Right kidney (tissue), 9 donors: ENCODE measurements around the gene KRT33B.
"Not testable (repeated sequence)": the region's sequence is repeated elsewhere in the genome, so short reads cannot be mapped to it uniquely, and the experiment has no call there.

Source experiments
- DNase-seq: peaks from one replicate; pipeline ENCODE4 v3.0.0-alpha.2; 2016
- long read RNA-seq, 8 donors: transcript quantifications; one replicate each; lab custom pipeline, GENCODE V29; 2026

KRT33B gene
- long read RNA-seq, donor 1 = 0 reads
- long read RNA-seq, donor 2 = 0 reads
- long read RNA-seq, donor 3 = 0 reads
- long read RNA-seq, donor 4 = 0 reads
- long read RNA-seq, donor 5 = 0 reads
- long read RNA-seq, donor 6 = 0 reads
- long read RNA-seq, donor 7 = 0 reads
- long read RNA-seq, donor 8 = 0 reads

DNA sequence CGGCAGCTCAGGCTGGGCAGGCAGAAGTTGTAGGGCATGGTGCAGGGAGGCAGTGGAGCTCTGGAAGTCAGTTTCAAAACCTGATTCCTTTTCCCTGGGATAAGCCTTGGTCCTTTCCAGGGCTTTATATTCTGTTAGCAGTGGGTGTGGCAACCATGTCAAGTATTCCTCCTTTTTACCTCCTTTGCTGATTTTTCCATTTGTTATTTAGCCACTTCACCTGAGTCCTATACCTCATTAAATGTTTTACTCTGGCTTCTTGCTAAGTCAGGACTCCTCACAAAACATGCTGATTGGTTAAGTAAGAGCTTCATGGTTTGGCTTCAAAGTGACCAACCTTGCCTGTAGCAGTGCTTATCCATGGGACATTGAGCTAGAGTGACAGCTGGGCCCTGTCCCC, at the start of gene KRT33B:
Gene KRT33B (minus strand): TSS at position 101 of the 400 bp plus-strand sequence. CDS start 63 bp downstream, at position 38.
- DNase-seq = no peak

DNA sequence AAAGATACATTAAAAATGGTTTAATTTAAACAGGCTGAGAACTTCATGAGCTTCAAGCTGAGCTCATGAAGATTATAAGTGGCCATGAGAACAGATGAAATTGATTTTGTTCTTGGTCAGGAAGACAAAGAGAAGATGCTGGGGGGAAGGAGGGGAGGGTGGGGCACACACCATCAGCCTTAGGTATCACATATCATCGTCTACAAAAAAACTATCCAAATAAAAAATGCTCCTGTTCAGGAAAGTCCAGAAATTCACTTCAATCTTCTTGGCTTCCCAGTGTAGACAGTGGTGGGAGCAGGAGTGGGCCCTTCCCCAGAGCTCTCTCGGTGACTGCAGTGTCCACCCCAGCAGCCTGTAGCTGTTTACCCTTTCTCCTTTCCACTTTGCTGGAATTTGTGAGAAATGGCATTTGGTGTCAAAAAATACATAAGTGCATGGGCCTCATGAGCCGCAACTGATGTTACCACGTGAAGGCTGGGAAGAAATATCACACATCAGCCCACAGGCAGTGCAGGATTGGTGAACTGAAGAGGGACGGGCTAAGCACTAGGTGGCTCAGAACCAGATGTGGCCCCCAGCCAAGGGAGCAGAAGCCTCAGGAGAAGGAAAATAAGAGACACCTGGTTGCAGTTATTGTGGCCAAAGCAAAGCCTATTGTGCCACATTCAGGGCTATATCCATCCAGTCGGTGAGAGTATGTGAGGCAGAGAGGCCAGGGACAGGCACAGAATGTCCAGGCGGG, 48.7 kb upstream of the KRT33B start:
- no peak for DNase-seq

DNA sequence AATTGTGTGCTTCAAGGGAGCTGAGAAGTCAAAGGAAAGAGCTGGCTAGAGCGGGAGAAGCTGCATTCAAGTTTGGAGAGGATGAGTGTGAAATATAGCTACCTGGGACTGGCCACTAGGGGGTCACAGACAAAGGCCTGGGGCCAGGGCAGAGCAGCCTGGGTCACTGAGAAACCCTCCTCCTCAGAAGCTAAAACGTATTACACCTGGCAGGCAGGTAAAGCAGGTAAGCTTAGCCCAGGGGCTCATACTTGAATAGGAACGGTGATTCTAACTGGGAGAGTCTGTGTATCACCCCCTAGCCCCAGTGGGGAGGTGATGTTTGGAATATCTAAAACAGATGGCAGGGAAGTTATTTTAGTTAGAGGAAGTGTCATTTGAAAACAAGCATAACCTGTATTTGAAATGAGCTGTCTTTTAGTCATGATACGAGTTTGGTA, 48.0 kb upstream of the KRT33B start:
- no peak for DNase-seq

DNA sequence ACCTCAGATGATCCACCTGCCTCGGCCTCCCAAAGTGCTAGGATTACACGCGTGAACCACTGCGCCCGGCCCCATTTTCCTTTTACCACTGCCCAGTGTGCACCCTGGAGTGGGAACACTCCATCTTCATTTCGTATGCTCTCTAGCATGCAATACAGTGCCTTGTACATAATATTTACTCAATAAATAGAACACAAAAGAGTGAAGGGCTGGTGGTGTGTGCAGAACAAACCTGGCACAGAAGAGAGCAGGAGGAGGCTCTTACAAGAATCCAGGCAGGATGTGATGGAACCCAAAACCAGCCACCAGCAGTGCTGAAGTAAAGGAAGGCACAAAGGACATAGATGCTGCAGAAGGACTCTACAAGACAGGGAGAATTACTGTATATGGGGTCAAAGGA, 47.5 kb upstream of the KRT33B start:
- DNase-seq = no peak

DNA sequence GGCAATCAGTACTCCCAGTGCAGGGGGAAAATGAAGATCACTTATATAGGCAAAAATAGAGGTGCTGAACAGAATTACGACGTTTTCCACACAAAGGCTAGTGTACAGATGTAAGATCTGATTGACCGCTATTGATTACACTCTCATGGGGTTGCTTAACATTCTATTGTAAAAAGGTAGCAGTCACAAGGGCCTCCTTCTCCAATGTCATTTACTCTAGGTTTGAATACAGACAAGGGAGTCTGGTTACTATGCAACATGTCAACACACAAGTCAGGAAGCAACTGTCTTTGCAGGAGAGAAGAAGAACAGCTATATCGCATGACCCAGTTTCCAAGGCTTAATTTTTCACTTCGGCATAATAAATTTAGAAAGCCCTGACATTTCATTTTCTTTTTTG, 46.9 kb upstream of the KRT33B start:
- DNase-seq = no peak

DNA sequence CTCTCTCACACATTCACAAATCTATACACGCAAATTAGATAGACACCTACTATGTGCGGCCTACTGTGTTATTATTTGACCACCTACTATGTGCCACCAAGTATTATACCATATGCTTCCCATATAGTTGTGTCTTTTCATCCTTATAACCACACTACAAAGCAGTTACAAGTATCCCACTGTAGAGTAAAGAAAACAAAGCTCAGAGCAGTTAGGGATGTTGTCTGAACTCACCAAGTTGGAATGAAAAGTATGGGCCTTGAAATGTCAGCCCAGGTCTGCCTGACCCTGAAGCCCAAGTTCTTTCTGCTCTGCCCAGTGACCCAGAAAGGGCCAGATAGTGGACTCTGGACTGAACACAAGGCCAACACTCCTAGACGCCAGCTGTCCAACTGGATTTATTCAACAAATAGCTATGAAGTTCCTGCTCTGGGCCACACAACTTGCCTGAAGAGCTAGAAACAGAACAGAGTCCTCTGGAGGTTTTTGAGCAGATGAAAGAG, 46.3 kb upstream of the KRT33B start:
- no peak for DNase-seq

DNA sequence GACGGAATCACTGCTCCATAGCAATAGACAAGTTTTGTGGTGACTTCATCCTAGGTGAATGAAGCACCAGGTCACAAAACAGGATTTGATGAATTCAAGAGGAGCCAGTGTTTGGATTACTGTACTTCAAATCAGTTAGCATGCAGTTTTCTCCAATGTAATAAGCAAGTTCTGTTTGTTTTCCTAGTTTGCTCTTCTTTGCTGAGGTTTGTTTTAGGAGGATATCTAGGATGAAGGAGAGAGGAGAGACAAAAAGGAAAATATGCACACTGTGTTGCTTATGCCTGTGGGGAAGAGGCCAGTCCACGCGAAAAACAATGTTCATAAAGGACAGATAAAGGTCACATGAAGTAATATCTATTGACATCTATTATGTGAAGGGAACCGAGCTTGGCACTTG, 45.8 kb upstream of the KRT33B start:
- DNase-seq = no peak

DNA sequence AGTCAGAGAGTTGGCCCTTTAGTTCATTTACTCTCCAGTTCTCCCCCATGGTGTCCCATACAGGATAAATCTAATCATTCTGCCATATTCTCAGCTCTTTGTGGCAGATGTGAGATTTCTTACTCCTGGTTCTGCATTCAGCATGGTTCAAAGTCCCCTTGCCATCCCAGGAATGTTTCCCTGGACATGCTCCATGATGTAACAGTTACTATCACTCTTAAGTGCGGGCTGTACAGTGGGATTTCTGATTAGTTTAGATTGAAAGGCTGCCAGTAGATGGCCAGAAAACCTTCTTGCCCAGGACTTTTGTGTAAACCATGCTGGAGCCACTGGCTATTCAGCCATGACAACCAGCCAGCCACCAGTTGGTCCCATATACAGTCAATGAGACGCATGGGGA, 44.4 kb upstream of the KRT33B start:
- DNase-seq = no peak

DNA sequence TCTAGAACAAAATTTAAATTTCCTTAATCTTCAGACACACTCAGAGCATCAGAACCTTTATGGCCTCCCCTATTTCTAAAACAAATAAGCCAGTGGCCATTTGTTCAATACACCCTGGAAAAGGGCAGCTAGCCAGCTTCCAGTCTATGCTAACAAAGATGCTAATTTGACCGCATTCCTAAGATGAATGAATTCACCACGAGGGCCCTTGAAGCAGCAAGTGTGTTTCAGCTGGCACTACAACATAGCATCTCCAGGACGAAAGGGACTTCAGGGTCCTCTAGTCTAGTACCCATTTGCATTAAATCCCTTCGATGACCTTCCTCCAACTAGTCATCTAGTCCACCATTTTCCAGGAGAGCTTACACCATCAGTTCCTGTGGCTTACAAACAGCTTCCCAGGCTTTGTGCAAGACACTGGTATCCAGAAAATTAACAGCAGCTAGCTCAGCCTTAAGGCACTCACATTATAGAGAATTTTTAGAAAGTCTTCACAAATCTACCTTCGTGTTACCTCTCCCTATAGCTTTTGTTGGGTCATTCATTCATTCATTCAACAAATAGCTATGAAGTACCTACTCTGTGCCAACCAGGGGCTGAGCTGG, 43.8 kb upstream of the KRT33B start:
- no peak for DNase-seq

DNA sequence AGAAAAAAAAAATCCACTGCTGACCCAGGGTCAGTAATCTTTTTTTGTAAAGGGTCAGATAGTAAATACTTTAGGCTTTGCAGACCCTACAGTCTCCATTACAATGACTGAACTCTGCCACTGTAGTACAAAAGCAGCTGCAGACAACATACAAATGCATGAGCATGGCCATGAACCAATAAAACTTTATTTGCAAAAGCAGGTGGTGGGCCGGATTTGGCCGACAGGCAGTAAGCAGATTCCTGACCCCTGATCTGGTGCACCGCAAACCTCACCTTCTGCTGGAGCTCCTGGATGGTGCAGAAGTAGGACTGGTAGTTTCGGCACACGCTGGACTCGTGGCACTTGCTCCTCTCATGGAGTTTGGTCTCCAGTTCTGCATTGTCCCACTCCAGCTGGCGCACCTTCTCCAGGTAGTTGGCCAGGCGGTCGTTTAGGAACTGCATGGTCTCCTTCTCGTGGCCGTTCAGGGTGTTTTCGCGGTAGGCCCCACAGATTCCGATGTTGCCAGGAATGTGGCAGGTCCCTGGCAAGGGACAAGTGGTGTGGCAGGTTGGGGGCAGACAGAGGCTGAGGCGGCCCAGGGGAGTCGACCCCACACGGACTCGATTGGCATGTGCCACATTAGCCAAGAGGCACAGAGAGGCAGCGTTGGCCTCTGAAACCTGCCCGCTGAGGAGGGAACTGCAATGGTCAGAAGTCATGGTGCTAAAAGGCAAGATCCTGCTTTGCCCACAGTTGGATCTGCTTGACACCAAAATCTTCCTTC, 41.6 kb upstream of the KRT33B start:
- DNase-seq = no peak

DNA sequence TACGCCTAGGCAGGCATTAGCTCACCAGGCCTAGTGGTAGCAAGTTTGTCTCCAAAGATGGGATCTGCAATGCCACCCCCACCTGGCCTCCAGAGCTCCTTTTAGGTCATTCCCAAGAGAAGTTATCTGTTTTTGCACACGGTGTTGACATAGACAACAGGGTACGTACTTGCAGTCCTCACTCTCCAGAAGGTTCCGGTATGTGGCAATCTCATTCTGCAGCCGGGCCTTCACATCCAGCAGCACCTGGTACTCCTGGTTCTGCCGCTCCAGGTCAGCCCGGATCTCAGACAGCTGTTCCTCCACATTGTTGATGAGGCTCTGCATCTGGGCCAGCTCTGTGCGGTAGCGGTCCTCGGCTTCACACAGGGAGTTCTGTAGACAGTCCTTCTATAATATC, 37.6 kb upstream of the KRT33B start:
- no peak for DNase-seq

DNA sequence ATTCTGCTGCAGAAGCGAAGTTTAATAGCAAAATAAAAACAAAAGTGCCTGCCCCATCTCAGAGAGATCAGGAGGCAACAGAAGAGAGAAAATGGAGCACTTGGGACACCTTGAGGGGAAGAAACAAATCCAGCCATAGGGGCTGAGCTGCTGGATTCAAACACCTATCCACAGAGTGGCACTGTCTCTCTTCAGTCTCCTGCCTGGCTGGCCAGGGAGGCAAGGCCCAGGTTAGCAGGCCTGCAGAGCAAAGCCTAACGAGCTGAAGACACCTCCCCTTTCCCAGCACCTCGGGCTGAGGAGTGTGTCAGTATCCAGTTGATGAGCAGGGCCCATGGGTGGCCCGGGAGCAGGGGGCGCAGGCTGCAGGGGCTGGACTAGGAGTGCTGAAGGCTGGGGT, 36.6 kb upstream of the KRT33B start:
- no peak for DNase-seq

DNA sequence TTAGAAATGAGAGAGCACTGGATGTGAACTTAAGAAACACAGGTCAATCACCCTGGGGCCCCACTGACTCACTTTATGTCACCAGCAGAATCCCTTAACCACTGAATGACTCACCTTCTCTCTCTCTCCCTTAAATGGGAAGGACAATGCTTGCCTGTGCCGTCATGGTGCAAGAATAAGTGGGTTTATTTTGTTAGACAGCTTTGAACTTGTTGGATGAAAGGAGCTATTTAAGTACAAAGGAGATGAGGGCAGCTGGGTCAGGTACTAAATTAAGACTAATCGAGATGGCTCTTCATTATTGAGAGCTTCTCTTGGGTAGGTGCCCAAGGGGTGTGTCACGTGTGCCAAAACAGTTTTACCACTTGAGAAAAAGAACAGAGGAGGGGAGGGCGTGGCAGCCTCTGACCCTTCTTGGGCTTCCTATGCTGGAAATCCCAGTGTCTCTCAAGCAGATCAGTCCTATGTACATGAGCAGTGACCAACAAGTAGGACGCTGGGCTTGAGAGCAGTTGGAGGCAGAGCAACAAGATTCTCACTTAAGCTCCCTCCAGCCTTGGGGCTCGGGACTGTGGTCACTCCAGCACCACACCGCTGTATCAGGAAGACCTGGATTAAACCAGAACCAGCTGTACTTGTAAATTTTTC, 34.5 kb upstream of the KRT33B start:
- DNase-seq = no peak

DNA sequence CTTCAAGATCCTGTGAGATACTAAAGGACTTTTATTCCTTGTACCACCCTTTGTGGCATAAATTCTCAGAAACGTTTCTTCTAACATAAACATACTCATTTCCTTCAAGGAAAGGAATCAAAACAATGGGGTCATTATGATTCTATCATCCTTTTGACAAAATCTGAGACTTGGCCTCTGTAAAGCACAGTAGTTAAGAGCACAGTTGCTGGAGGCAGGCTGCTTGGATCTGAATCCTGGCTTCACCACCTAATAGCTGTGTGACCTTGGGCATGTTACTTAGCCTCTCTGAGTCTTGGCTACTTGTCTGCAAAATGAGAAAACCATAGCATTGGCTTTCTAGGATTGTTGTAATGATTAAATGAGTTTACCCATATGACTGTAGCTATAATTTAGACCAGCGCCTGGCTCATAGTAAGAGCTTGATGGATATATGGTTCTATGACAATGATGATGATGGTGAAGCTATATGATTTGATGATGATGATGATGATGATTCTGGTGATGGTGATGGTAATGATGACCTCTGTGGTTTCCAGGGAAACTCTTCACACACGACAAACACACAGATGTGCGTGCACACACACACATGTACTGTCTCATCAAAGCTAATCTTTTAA, 33.9 kb upstream of the KRT33B start:
- DNase-seq = no peak

DNA sequence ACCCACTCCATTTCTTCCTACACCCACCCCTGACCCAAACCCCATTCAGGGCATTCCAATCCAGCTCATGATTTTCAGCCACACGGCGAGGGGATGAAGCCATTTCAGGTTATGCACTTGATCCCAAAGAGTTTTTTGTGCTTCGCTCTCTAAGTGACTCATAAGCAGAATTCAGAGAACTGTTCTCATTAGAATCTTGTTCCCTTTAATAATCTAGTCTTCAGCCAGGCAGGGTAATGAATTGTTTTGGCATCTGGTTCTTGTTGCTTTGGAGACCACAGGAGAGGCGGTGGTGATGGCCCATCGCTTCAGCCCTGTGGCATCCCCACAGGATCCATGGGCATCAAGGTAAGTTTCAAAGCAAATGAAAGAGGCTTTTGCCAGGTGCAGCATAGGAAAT, 32.5 kb upstream of the KRT33B start:
- DNase-seq = no peak

DNA sequence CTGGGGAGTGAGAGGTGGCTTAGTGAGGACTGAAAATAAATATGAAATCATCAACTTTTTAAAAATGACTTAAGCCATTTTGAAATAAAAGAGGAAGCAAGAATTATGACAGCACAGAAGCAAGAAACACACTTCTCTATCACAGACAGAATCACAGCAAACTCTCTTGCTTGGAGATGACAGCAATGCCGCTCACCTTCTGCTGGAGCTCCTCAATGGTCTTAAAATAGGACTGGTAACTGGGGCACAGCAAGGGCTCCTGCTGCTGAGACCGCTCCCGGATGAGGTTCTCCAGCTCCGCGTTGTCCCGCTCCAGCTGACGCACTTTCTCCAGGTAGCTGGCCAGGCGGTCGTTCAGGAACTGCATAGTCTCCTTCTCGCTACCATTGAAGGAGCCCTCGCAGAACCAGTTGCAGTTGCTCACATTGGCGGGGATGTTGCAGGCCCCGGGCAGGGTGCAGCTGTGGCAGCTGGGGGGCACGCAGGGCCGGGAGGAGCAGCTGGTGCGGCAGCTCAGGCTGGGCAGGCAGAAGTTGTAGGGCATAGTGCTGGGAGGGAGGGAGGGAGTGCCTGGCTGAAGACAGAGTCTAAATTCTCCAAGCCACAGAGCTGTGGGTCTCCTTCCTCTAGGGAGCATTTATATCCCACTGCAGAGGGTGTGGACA, 27.5 kb upstream of the KRT33B start, which contains the start of gene KRT31:
Gene KRT31 (minus strand): TSS at position 613 of the 665 bp plus-strand sequence. CDS start 69 bp downstream, at position 544.
- no peak for DNase-seq

DNA sequence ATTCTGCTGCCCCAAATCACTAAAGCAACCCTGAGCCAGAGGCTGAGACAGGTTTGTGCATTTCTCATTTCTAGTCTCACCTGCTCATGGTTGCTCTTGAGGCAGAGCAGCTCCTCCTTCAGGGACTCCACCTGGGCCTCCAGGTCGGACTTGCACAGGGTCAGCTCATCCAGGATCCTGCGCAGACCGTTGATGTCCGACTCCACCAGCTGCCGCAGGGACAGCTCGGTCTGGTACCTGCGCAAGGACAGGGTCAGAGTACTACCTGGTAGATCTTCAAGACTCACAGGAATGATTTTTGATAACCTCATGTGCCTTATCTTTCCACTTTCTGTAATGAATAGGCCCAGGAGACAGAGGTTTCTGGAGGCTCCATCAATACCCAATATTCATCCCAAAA, 26.7 kb upstream of the KRT33B start:
- no peak for DNase-seq

DNA sequence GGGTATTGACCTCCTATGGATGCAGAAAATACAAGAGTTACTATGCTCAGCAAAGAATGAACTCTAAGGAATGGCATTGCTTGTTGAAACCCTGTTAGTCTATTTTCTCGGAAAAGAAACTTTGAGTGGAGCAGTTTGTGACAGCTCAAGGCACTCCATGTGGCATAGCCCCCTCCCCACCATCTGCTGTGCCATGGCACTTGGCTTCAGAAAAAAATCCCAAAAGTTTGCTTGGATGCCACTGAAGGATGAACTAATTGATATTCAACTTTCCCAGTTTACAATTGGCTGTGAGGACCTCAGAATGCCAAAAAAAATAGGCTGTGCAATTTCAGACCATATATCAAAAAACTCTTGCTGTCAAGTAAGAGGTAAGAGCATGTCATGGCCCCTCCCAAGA, 26.0 kb upstream of the KRT33B start:
- no peak for DNase-seq

DNA sequence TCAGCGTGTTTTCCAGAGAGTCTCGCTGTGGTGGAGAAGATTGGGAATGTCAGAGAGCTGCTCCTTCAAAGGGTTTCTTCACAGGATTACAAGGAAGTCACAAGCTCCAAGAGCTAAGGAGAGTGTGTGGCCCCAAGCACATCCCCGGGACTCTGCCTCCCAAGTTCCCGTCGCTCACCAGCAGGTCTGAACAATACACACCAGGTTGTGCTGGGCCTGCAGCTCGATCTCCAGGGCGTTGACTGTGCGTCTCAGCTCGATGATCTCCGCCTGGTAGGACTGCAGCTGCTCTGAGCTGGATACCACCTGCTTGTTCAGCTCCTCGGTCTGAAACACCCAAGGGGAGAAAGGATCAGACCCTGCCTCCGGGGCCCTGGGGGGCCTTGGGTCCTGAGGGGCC, 25.4 kb upstream of the KRT33B start:
- not testable (repeated sequence) for DNase-seq

DNA sequence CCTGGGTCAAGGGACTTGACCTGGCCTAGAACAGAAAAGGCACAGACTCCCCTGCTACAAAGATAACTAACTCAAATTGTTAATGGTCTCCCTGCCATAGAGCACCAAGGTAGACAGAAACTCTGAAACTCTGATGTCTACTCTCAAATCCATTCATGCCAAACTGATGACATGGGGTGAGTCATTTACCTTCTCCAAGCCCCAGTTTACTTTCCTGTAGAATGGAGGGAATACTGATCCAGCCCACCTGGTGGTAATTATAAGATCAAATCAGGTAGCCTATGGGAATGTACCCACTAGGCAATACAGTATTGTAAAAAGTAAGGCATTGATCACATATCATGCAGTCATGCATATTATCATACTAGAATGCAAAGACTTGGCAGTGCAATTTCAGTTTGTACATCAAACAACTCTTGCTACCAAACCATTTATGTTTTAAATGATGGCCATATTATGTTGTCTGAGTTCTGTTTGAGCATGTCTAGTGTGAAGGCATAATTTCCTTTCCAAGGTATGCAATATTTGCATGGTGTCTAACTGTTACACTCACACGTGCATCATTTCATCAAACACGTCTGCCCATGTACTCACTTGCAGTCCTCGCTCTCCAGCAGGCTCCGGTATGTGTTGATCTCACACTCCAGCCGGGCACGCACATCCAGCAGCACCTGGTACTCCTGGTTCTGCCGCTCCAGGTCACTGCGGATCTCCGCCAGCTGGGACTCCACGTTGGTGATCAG, 24.8 kb upstream of the KRT33B start:
- DNase-seq = no peak

DNA sequence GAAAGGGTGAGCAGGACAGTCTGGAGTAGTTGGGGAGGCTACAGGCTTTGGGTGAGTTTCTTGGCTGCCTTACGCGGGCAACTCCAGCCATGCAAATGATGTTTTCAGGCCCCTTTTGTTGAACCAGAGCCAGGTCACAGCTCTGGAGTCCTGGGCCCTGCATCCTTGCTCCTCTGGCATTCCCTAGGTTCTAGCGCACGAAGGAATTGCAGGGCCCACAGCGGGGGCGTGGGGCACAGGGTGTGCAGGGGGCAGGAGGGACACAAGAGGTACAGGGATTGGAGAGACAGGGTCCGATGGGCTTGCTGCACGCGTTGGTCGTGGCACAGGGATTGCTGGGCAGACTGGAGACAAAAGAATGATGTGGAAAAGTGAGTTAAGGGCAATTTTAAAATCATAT, 24.2 kb upstream of the KRT33B start:
- DNase-seq = no peak
